ENCODE results near the gene ZNF511. TPM values are rescaled to one million over a fixed set of nuclear protein-coding genes. Genes with fewer than 3 reads are reported as not detected.
"Not testable (repeated sequence)": the region's sequence is repeated elsewhere in the genome, so short reads cannot be mapped to it uniquely, and the experiment has no call there.

The ZNF511 gene
- 83.8 and 87.2 TPM in 2 replicates for total RNA-seq

GRCh38 chr10:133308421-133309099, at the start of gene ZNF511, which contains the start of gene TUBGCP2:
TSS of gene ZNF511 (plus strand) at chr10:133308914. CDS start at chr10:133308944, 30 bp downstream.
TSS of gene TUBGCP2 (minus strand) at chr10:133308872. CDS start at chr10:133302941, 5,931 bp downstream.
- Mint-ChIP-seq H3K4me1 (peaks cover 20% of the 10 kb centered on the region), H3K9me3 (no peaks in the 10 kb centered on the region), H3K36me3 (ENCODE audit: low read depth) (peaks cover 24% of the 10 kb centered on the region), H3K27ac (peak within 1 kb of the TSS; percentile 98), H3K4me3 (peak within 1 kb of the TSS; percentile 94), H3K27me3 (peaks cover 2% of the 10 kb centered on the region)
- DNase-seq = peak; percentile 98
- intact Hi-C loops (cut with micrococcal nuclease) = loop anchor here (1.0 to 5.0 kb wide), 5 partner anchors 33 to 366 kb away; partner anchors contain the start of genes CFAP46, FUOM, MTG1 and PAOX

GRCh38 chr10:133259602-133259989, 49.1 kb upstream of the ZNF511 start:
- H3K4me1 Mint-ChIP-seq = peaks cover 50% of the 10 kb centered on the region
- intact Hi-C loops (cut with micrococcal nuclease) = loop anchor here (1.0 to 5.0 kb wide), 3 partner anchors 16 to 297 kb away; no protein-coding TSS in a partner anchor
- H3K27ac Mint-ChIP-seq = peak overlapping the region; percentile 99
- peaks cover 4% of the 10 kb centered on the region for H3K9me3 Mint-ChIP-seq
- peaks cover 19% of the 10 kb centered on the region for H3K36me3 Mint-ChIP-seq (ENCODE audit: low read depth)
- peak overlapping the region; percentile 80 for H3K4me3 Mint-ChIP-seq
- H3K27me3 Mint-ChIP-seq = peaks cover 3% of the 10 kb centered on the region
- no peak for DNase-seq

DNA sequence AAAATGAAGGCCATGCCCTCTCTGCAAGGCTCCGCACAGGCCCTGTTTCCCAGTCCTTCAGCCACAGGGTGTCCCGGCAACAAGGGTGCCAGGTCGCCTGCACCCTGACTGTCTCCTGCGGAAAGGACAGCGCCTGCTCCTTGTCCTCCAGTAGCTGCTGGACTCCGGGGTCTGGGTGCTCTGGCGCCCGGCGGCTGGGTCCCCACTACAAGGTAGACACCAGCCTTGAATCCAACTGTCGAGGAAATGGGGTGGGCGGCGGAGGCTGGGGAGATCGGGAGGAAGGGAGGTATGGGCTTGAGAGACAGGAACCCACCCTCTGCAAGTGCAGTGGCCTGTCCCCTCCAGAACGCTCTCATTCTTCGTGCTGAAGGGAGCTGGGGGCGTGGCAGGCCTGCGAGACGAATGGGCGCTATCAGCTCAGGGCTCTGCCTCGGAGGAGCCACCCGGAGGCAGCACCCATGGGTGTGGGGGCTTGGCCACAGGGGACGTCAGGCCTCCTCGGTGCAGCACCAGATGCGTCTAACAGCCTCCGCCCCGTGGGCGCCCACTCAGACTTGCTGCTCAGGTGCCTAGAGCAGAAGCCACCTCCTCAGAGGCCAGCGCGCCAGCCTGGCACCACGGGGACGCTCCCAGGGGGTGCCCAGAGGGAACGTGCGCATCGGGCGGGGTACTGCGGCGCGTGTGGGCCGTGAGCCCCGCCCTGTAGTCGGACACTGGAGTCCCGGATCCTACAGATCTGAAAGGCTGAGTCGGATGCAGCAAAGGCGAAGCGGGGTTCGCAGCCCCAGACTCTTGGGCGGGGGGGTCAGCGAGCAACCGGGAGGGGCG, 47.6 kb upstream of the ZNF511 start:
- intact Hi-C loops (cut with micrococcal nuclease) = loop anchor here (5.0 kb wide), 1 partner anchor 116 kb away; the partner anchor contains the start of gene PAOX
- Mint-ChIP-seq H3K27me3 (peaks cover 3% of the 10 kb centered on the region), H3K27ac (peak overlapping the region; percentile 94), H3K9me3 (peaks cover 4% of the 10 kb centered on the region), H3K36me3 (ENCODE audit: low read depth) (peaks cover 30% of the 10 kb centered on the region), H3K4me3 (peak overlapping the region; percentile 85), H3K4me1 (peaks cover 61% of the 10 kb centered on the region)
- peak; percentile 87 for DNase-seq

DNA sequence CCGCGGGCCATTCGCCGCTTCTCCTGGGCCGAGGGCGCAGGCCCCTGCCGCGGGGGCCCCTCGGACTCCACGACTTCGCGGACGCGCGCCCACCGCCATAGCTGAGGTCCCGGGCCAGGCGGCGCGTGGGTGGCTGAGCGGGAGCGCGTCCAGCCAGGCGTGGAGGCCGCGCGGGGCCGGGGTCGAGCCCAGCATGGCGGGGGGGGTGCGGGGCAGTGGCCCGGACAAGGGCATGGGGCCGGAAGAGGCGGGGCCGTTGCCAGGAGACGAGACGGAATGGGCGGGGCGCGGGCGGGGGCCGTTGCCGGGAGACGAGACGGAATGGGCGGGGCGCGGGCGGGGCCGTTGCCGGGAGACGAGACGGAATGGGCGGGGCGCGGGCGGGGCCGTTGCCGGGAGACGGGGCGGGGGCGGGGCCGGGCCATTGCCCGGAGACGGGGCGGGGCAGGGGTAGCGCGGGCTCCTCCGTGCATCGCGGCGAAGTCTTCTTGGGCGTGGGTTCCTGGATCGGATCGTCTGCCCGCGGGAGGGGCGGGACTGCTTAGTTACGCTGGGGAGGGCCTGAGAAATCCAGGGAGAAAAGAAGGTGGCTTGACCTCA, 46.9 kb upstream of the ZNF511 start:
- H3K36me3 Mint-ChIP-seq (ENCODE audit: low read depth) = peaks cover 31% of the 10 kb centered on the region
- DNase-seq = peak; percentile 95
- peaks cover 4% of the 10 kb centered on the region for H3K9me3 Mint-ChIP-seq
- intact Hi-C loops (cut with micrococcal nuclease) = loop anchor here (5.0 kb wide), 1 partner anchor 115 kb away; the partner anchor contains the start of gene PAOX
- peaks cover 61% of the 10 kb centered on the region for H3K4me1 Mint-ChIP-seq
- H3K4me3 Mint-ChIP-seq = peak overlapping the region; percentile 85
- peak overlapping the region; percentile 48 for H3K27ac Mint-ChIP-seq
- H3K27me3 Mint-ChIP-seq = peaks cover 3% of the 10 kb centered on the region

- H3K27ac Mint-ChIP-seq = no peak overlapping the region
- H3K27me3 Mint-ChIP-seq = peaks cover 3% of the 10 kb centered on the region
- intact Hi-C loops (cut with micrococcal nuclease) = loop anchor here (5.0 kb wide), 1 partner anchor 115 kb away; the partner anchor contains the start of gene PAOX
- H3K9me3 Mint-ChIP-seq = peaks cover 4% of the 10 kb centered on the region
- peaks cover 57% of the 10 kb centered on the region for H3K4me1 Mint-ChIP-seq
- peaks cover 31% of the 10 kb centered on the region for H3K36me3 Mint-ChIP-seq (ENCODE audit: low read depth)
- no peak for DNase-seq
- H3K4me3 Mint-ChIP-seq = peak overlapping the region; percentile 63
Observed at GRCh38 chr10:133262696-133263095, 46.0 kb upstream of the ZNF511 start.

GRCh38 chr10:133263674-133264073, 45.0 kb upstream of the ZNF511 start:
- intact Hi-C loops (cut with micrococcal nuclease) = loop anchor here (5.0 kb wide), 1 partner anchor 114 kb away; the partner anchor contains the start of gene PAOX
- DNase-seq = no peak
- no peak overlapping the region for H3K27ac Mint-ChIP-seq
- H3K36me3 Mint-ChIP-seq (ENCODE audit: low read depth) = peaks cover 31% of the 10 kb centered on the region
- peak overlapping the region; percentile 45 for H3K4me3 Mint-ChIP-seq
- H3K4me1 Mint-ChIP-seq = peaks cover 51% of the 10 kb centered on the region
- peaks cover 3% of the 10 kb centered on the region for H3K27me3 Mint-ChIP-seq
- H3K9me3 Mint-ChIP-seq = peaks cover 4% of the 10 kb centered on the region

GRCh38 chr10:133264461-133264860, 44.3 kb upstream of the ZNF511 start:
- Mint-ChIP-seq H3K4me3 (peak overlapping the region; percentile 69), H3K27ac (peak overlapping the region; percentile 51)

DNA sequence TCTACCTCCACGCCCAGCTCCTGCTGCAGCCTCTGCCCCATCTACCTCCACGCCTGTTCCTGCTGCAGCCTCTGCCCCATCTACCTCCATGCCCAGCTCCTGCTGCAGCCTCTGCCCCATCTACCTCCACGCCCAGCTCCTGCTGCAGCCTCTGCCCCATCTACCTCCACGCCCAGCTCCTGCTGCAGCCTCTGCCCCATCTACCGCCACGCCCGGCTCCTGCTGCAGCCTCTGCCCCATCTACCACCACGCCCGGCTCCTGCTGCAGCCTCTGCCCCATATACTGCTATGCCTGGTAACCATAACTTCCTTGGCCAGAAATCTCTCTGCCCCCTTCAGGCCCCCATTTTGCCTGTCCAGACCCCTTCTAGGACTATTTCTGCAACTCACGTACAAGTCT, 43.7 kb upstream of the ZNF511 start:
- peaks cover 29% of the 10 kb centered on the region for H3K36me3 Mint-ChIP-seq (ENCODE audit: low read depth)
- H3K4me3 Mint-ChIP-seq = peak overlapping the region; percentile 60
- H3K27me3 Mint-ChIP-seq; H3K9me3 Mint-ChIP-seq; H3K27ac Mint-ChIP-seq; intact Hi-C loops (cut with micrococcal nuclease); DNase-seq: not testable (repeated sequence)
- H3K4me1 Mint-ChIP-seq = peaks cover 40% of the 10 kb centered on the region

More at GRCh38 chr10:133264461-133264860, 44.3 kb upstream of the ZNF511 start:
- intact Hi-C loops (cut with micrococcal nuclease) = loop anchor here (5.0 kb wide), 1 partner anchor 113 kb away; the partner anchor contains the start of gene PAOX
- peaks cover 45% of the 10 kb centered on the region for H3K4me1 Mint-ChIP-seq
- H3K27me3 Mint-ChIP-seq = no peaks in the 10 kb centered on the region
- no peaks in the 10 kb centered on the region for H3K9me3 Mint-ChIP-seq
- H3K36me3 Mint-ChIP-seq (ENCODE audit: low read depth) = peaks cover 29% of the 10 kb centered on the region
- DNase-seq = peak; percentile 85

DNA sequence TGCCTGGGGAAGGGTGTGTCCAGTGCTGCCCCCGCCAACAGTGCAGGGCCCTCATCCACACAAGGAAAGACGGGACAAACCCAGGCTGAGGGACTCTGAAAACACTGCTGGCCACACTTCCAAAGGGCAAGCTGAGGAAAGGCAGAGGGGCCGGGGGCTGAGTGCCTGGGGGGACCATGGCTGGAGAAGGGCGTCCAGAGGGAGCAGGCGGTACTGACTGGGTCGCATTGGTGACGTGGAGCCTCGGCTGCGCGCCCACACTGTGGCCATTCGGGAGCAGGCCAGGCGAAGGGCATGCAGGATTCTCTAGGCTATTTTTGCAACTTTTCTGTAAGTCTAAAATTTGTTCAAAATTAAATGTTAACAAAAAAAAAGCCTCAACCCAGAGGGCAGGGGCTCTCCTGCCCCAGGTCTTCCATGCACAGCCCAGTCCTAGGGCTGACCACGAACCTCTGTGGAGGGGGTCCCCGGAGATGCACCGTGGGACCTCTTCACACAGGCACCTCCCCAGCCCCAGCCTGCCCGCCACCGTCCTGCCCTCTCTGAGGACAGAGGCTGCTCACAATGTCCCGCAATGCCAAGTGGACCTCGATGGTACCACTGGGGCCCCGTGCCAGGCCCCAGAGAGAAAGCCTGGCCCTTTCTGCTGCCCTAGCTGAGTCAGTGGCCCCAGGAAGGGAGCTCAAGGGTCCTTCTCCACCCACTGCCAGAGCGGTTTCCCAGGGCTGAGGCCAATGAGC, 42.5 kb upstream of the ZNF511 start:
- Mint-ChIP-seq H3K36me3 (ENCODE audit: low read depth) (peaks cover 31% of the 10 kb centered on the region), H3K4me3 (no peak overlapping the region), H3K27me3 (no peaks in the 10 kb centered on the region), H3K4me1 (peaks cover 29% of the 10 kb centered on the region), H3K27ac (no peak overlapping the region), H3K9me3 (no peaks in the 10 kb centered on the region)
- DNase-seq = no peak
- intact Hi-C loops (cut with micrococcal nuclease) = no loop called here

DNA sequence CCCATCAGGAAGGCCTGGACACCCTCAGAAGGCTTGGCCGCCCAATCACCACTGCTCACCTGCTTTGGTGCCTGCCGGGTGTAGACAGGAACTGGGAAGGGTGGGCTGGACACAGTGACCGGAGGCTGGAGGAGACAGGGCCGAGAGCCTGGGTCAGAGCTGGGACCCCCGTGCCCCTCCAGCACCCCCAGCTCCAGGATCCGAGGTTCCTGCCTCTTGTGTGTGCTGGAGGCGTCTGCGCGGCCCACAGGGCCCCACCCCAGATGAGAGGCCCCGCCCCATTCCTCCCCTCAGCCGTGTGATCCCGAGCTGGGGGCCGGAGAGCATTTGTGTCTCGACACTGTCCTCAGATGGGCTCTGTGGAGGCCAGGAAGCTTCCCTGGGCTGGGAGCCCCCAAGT, 41.4 kb upstream of the ZNF511 start:
- Mint-ChIP-seq H3K27me3 (no peaks in the 10 kb centered on the region), H3K9me3 (no peaks in the 10 kb centered on the region), H3K4me1 (peaks cover 30% of the 10 kb centered on the region), H3K36me3 (ENCODE audit: low read depth) (peaks cover 35% of the 10 kb centered on the region), H3K4me3 (no peak overlapping the region), H3K27ac (no peak overlapping the region)
- no peak for DNase-seq
- intact Hi-C loops (cut with micrococcal nuclease) = no loop called here

DNA sequence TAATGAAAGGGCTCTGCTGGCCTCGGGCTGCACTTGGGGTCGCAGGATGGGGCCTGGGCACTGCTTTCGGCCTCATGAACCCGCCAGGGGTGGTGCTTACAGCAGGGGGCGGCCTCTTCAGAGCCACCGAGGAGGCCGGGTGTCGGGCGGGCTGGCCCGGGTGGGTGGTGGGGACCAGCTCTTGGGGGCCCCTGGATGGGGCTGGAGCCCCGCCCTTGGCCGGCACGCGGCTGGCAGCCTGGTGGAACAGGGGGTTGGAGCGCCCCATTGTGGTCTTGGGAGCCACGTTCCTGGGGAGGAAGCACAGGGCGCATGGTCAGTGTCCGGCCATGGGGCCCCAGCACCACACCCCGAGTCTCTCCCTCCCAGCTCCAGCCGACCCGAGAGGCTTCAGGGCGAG, 40.9 kb upstream of the ZNF511 start:
- Mint-ChIP-seq H3K36me3 (ENCODE audit: low read depth) (peaks cover 37% of the 10 kb centered on the region), H3K9me3 (no peaks in the 10 kb centered on the region), H3K4me3 (no peak overlapping the region)

GRCh38 chr10:133268532-133268931, 40.2 kb upstream of the ZNF511 start:
- Mint-ChIP-seq H3K4me3 (no peak overlapping the region), H3K27ac (no peak overlapping the region), H3K36me3 (ENCODE audit: low read depth) (peaks cover 33% of the 10 kb centered on the region), H3K4me1 (peaks cover 23% of the 10 kb centered on the region), H3K27me3 (no peaks in the 10 kb centered on the region), H3K9me3 (no peaks in the 10 kb centered on the region)
- intact Hi-C loops (cut with micrococcal nuclease) = no loop called here
- DNase-seq = no peak

More for the DNA sequence above, 40.9 kb upstream of the ZNF511 start:
- peaks cover 27% of the 10 kb centered on the region for H3K4me1 Mint-ChIP-seq
- intact Hi-C loops (cut with micrococcal nuclease) = no loop called here
- no peaks in the 10 kb centered on the region for H3K27me3 Mint-ChIP-seq
- no peak for DNase-seq
- no peak overlapping the region for H3K27ac Mint-ChIP-seq

- peaks cover 15% of the 10 kb centered on the region for H3K4me1 Mint-ChIP-seq
- peaks cover 29% of the 10 kb centered on the region for H3K36me3 Mint-ChIP-seq (ENCODE audit: low read depth)
- no peaks in the 10 kb centered on the region for H3K9me3 Mint-ChIP-seq
- no peak for DNase-seq
- intact Hi-C loops (cut with micrococcal nuclease) = no loop called here
- no peaks in the 10 kb centered on the region for H3K27me3 Mint-ChIP-seq
- no peak overlapping the region for H3K4me3 Mint-ChIP-seq
- H3K27ac Mint-ChIP-seq = no peak overlapping the region
Observed at GRCh38 chr10:133269367-133269766, 39.3 kb upstream of the ZNF511 start.
